NB4 (cell line): ENCODE measurements around the gene LMTK2.

Source experiments
- CTCF ChIP-seq: IDR thresholded peaks from one replicate; pipeline ENCODE4 v1.5.1; 2012; ENCODE audit warnings: low read depth, low read length
- MAX ChIP-seq: IDR thresholded peaks from 2 replicates; pipeline ENCODE4 v1.6.1; 2011; ENCODE audit warnings: low read depth, low read length
- MYC ChIP-seq: IDR thresholded peaks from 2 replicates; pipeline ENCODE4 v1.6.1; 2011; ENCODE audit warnings: low read depth, low read length
- POLR2A ChIP-seq: IDR thresholded peaks from 2 replicates; pipeline ENCODE4 v1.6.1; 2011; ENCODE audit warnings: mild to moderate bottlenecking; ENCODE audit not compliant: insufficient read length; ENCODE audit errors: extremely low read depth

- TF ChIP-seq CTCF (no peak), POLR2A (no peak), MAX (no peak), MYC (no peak)
Measured at GRCh38 chr7:98241674-98242241, 135.1 kb downstream of the LMTK2 start.
